Activated CD4-positive, CD25-positive, alpha-beta regulatory T cell treated with anti-CD3 and anti-CD28 coated beads, Interleukin-2, amount 50 U/mL, for 24 hours (primary cell): ENCODE data around the gene CACNG5.

Experiments
- ATAC-seq, 2 donors: fragments of 150-1000 bp; cut with Tn5 transposase; one replicate each; pipeline ENCODE4 v1.10.0; 2021; ENCODE audit warnings: mild to moderate bottlenecking in 1 of 2, moderate library complexity in 1 of 2

CACNG5 gene, protein sequence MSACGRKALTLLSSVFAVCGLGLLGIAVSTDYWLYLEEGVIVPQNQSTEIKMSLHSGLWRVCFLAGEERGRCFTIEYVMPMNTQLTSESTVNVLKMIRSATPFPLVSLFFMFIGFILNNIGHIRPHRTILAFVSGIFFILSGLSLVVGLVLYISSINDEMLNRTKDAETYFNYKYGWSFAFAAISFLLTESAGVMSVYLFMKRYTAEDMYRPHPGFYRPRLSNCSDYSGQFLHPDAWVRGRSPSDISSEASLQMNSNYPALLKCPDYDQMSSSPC

DNA sequence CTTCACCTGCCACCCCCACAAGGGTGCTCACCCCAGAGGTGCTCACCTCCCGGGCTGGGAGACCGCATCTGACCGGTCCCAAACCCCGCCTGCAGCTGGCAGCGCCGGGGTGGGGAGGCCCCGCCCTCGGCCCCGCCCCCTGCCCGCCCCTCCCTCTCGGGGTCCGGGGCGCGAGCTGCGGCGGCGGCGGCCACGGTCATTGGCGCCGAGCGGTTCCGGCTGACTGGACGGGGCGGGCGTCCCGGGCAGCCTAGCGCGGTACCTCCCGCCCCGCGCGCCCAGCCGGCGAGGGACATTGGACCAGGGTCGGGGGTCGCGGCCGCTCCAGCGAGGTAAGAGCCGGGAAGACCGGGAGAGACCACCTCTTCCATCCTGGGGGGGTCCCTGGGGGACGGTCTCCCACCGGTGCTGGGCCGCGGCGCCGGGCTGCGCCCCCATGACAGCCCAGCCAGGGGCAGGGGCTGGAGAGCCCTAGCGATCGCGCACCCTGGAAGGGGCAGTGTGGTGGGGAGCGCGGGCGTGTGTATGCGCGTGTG, at the start of gene CACNG5:
TSS of gene CACNG5 (plus strand) at position 199 of the 536 bp plus-strand sequence. CDS start 42,216 bp downstream, outside the sequence.
- ATAC-seq, result no peak

DNA sequence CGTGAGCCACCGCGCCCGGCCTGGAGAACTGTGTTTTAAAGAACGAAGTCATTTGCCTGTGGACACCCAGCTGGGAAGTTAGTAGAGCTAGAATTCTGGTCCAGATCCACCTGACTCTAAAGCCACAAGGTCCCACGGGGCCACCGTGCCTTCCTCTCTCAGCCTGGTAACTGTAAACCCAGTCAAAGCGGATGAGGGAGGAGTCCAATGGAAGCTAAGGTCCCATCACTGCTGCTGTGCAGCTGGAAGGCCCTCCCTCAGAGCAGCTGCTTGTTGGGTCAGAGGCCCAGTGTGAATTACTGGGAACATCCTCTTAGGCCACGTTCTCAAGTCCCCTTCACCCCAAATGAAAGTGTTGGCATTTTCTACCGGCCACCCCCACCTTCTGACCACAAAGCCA, 48.8 kb upstream of the CACNG5 start:
- no peak for ATAC-seq

DNA sequence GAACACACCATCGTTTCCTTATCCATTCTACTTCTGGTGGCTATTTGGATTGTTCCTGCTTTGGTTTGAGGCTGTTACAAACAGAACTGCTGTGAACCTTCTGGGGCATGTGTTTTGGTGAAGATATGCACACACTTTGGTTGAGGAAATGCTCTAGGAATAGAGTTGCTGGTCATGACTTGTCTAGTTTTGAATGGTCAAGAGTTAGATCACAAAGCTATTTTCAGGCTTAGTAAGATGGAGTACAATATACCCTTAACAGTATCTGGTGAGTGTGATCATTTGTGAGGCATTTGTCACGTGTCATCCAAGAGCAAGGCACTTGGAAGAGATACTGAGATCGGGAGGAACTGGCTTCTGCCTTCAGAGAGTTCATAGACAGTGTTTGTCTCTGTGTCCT, 47.0 kb upstream of the CACNG5 start:
- ATAC-seq, result no peak

DNA sequence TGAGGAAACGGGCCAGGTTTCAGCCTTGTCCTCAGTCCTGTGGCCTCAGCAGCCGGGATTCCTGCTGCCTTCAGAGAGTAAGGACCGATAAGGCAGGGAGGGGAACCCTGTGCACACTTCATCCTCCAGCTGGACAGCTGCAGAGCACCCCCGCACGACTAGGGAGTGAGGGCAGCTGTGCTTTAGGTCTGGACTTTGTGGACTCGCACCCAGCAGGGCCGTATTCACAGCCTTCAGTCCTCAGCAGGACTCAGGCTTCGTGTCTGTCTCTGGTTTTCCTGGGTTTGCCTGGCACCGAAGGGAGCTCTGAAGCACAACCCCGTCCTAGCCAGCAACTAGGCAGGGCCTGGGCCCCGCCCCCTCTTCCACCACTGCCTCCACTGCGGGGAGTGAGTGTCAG, 45.8 kb upstream of the CACNG5 start:
- no peak for ATAC-seq

DNA sequence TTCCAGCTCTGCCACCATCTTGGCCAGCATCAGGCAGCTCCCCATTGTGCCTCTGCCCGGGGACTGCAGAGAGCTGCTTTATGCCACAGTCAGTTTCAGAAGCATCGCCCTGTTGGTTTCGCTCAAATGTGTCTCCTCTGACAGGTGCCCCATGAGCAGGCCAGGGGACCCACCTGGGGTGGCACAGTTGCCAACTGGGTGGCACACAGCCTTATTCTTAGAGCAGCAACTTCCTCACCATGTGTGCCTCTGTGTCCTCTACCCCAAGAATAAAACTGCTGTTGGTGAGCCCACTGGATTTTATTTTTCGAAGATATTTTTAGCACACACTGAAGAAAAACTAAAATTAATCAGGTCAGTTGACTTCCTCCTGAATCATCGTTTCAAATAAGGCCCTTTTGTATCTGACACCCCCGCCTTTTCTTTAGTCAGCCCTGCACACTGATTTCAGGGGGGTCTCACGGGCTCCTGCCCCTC, 44.9 kb upstream of the CACNG5 start:
- ATAC-seq, result no peak

DNA sequence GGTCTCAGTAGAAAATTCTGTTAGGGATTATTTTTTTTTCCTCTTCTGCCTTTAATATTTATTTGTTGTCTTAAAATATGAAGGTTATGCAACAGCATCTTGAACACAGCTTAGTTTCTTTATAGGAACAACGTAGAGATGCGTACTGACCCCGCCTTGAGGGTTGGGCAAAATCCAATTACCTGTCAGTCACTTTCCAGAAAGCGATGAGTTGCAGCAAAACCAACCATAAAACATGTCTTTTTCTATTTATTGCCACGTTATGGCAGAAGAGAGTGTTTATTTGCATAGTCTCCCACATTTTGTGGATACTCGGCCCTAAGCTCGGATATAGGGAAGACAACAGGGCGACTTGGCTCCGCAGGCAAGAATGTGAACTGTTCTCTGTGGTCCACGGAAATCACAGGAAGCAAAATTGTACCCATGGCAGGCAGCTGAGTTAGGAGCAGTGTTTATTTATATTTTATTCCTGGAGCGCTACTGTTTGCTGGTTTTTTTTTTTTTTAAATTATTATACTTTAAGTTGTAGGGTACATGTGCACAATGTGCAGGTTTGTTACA, 44.3 kb upstream of the CACNG5 start:
- ATAC-seq, result no peak

DNA sequence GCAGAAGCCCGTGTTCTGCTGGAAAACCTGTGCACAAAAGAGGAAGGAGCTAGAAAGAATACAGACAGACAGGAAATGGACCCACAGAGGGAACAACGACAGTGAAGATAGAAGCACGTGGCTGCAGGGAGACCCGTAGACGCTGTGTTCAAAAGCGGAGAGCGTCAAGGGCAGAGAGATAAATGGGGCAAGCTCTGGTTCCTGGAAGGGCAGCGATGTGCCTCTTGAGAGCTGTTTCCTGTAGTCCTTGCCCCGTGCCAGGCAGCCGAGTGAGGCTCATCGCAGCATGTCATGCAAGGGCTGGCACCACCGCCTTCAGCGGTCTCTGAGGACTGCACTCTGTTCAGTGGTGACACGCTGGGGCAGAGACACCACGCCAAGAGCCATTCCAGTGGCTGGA, 43.6 kb upstream of the CACNG5 start:
- no peak for ATAC-seq

DNA sequence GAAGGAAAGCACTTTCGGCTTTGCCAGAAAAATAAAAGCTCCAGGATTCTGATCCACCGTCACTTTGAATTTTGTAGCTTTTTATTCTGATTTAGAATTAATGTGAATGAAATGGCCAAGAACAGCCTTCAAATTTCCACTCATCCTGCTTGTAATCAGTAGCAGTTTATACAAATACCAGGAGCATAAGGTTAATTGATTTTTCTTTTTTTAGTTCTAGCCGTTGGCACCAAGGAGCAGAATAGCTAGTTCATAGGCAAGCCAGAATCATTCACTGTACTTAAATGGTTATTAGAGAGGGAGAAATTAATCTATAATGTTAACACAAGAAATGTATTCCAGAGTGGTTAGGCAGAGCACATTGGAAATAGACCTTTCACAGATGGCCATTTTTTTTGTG, 41.1 kb upstream of the CACNG5 start:
- ATAC-seq, result no peak

DNA sequence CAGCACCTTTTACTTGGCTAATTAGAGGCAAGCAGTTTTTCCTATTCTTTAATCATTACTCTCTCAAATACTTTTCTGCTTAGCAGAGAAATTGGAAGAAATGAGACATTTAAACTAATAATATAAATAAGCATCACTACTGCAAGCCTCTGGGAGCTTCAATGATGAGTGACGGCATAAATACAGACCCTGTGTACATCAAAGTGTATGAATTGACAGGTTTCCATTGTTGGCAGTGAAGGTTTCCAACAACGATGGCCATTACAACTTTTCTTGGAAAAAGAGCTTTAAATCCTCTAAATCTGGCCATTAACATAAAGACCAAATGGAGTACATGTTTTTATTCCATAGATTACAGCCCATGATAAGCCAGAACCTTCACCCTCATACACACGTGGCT, 39.4 kb upstream of the CACNG5 start:
- ATAC-seq, result no peak

DNA sequence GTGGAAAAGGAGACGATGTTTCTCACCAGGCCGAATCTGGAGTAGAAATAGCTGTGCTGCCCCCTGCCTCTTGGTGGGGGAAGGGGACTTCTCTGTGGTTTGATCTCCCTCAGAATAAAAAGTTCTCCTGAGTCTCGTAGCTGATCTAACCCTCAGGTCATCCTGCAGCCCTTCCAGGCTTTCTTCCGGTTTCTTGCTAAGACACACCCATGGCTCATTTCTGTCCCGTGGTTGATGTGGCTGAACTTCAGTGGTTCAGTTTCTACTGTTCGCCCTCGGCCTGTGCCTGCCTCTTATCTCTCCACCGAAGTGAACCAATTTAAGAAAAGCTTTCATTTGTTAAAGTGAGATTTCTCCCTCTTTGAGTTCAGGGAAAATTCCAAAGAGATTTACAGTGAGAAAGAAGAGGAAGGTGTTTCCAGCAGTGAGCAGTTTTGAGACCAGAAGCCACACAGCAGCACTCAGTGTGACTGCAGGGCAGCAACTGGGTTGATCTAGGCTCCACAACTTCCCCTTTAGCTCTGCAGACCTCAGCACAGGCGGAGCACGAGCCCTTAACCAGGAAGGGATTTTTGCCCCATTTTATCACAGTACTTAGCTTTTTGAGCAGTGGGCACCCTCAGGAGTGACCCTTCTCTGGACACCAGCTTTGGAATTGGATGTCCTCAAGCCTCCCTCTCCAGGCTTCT, 34.9 kb upstream of the CACNG5 start:
- ATAC-seq, result no peak

DNA sequence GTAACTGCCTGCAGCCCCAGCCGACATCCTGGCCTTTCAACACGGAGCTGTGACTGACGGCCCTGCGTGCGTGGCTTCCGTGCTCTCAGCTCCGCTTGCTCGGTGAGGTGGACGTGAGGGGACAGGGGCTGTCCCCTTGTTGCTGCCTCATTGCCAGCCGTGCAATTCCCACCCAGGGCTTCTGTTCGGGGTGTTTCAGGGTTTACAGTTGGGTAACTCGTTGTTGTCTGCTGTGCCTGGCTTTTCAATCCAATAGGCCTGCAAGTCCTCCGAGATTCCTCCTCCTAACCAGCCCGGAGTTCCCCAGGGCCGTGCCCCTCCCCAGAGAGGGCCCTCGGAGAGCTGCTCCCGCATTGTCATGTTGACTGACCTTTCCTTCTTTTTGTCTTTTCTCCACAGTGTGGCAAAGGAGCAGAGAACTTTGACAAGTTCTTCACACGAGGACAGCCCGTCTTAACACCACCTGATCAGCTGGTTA, 31.4 kb upstream of the CACNG5 start:
- ATAC-seq, result no peak

DNA sequence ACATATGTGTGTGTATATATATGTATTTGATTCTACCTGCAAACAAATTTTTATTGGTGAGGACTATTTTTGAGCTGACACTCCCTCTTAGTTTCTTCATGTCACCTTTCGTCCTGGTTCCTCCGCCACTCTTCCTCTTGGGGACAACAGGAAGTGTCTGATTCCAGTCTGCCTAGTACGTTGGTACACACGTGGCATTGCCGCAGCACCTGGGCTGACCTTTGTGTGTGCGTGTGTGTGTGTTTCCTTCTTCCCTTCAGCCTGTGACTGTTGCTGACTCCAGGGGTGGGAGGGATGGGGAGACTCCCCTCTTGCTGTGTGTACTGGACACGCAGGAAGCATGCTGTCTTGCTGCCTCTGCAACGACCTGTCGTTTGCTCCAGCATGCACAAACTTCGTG, 29.4 kb upstream of the CACNG5 start:
- no peak for ATAC-seq

DNA sequence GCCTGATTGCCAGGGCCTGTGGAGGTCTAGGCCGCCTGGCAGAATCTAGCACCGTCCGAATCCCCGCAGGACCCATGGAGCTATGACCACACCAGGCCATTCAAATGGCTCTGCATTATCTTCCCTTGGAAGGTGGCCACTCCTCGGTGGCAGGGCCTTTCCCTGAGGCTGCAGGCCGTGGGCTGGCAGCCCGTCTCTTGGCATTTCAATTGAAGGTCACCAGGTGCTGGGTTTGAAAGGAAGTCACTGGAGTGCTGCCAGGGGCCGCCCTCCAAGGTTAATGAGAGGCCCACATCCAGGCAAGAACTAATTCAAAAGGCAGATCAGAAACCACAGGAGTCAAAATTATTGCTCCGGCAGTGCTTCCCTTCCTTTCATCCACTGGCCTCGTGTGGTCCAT, 27.7 kb upstream of the CACNG5 start:
- ATAC-seq, result no peak

DNA sequence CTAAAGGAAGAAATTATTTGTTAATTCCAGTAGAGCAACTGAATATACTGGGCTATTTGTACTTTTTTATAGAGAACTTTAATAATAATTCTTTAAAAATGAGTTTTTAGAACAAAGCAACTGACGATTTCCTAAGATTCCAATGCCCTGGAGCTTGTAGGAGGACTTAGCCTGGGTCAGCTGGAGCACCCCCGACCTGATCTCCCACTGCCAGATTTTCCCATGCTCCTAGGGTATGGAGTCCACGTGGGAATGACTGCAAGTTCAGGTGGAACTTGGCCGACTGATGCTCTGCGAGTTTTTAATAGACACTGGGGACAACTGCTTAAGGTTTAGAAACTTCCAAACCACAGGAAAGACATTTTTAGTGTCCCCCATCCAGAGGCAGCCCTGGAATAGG, 25.5 kb upstream of the CACNG5 start:
- no peak for ATAC-seq

DNA sequence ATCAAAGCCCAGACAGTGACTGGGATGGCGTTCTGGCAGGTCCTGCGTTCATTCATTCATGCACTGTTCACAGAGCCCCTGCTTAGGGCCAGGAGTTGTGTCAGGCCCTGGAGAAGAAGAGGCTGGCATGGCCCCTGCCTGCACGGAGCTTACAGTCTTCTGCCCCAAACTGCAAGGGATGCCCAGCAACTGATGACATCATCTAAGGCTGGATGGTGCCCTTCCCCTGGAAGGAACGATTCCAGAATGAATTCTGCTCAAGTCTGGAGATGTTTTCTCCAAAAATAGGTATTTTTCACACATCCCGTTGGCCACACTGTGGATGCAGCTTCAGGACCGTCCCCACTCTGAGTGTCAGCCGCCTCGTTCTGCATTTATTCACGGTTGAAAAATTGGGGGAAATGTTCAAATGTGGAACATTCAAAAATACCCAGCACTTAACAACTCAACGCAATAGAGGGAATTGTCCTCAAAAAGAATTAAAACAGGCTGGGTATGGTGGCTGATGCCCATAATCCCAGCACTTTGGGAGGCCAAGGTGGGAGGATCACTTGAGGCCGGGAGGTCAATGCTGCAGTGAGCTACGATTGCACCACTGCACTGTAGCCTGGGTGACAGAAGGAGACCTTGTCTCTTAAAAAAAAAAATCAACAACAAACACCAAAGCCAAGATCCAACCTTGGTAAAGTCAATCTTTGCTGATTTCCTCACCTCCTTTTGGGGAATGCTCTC, 23.8 kb upstream of the CACNG5 start:
- ATAC-seq, result no peak

DNA sequence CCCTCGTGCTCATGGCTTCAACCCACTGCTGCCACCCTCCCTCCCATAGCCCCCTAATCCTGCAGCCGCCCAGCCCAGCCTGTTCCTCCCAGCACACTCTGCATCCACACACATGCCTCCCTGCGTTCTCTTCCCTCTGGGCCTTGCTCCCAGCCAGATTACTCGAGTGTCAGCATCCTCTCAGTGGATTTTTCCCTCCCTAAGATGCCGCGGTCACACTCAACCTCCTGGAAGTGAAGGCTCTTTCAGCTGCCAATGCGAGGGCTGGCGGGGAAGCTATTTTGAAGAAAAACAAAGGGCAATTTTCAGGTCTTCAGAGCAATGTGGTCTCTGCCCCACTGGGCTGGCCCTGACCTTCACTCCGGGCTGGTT, 23.2 kb upstream of the CACNG5 start:
- no peak for ATAC-seq

DNA sequence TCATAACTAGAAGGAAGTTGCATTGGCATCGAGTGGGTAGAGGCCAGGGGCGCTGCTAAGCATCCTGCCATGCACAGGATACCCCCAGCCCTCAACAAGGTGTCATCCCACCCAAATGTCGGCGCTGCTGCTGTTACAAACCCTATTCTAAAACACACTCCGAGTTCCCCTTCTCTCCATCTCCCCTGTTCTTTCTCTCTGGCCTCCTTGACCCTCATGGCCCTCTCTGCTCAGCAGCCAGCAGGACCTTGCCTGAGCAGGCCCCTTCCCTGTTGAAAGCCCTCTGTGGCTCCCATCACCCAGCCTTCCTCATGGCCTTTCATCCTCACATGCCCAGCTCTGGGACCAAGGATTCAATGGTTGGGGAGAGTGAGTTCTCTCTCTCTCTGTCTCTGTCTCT, 22.3 kb upstream of the CACNG5 start:
- ATAC-seq, result no peak

DNA sequence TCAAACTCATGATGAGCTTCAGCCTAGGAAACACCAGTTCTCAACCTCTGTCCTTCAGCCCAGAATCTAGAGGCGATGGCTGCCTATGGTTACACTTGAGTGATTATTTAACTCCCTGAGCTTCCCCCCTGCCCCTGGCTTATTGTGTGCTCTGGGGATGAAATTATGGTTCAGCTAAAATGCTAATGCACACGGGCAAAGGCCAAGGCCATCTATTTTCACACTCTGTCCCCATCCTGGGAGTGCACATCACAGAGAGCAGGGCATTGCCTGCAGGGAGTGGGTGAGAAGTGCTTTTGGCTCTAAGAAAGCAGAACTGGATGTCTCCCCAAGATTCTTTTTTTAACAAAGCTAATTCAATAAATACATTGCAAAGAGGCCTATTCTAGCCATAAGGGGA, 21.6 kb upstream of the CACNG5 start:
- ATAC-seq, result no peak

DNA sequence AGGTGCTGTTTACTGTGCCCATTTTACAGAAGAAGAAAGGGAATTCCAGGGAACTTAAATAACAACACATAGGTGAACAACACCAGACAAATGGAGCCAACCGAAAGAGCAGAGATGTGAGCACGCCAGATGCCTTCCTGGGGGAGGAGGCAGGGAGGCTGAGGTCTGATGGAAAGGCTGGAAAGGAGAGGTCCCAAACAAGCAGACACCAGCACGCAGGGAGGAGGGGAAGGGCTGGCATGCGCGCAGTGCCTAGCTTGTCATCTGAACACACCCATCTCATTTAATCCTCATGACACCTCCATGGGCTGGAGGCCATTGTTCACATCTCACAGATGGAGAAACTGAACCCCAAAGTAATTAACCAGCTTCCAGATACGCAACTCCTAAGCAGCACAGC, 20.9 kb upstream of the CACNG5 start:
- ATAC-seq, result no peak

DNA sequence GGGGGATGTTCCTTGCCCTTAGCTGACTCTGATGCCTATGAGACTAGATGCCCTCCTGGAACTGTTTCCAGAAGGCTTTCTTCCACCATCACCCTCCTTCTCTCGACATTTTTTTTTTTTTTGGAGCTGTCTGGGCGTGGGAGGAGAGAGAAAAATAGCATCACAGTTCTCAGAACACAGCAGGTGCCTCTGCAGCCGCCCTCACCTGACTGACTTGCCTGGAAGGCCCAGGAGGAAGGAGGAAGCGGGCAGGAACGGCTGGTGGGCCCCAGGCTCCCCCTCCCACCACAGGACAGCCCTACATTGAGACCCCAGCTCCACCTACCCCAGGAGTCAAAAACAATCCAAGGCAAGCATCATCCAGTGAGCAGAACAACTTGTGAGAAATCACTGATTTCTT, 20.3 kb upstream of the CACNG5 start:
- ATAC-seq, result no peak

DNA sequence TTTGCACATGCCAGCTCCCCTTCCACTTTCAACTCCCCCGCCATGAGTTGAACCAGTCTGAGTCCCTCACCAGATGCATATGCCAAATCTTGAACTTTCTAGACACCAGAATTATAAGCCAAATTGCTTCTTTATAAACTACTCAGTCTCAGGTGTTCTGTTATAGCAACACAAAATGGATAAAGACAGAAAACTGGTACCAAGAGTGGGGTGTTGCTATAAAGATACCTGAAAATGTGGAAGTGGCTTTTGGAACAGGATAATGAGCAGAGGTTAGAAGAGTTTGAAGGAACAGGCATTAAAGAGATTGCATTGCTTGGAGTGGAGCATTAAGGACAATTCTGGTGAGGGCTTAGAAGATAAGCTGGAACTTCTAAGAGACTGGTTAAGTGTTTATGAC, 17.2 kb upstream of the CACNG5 start:
- ATAC-seq, result no peak

DNA sequence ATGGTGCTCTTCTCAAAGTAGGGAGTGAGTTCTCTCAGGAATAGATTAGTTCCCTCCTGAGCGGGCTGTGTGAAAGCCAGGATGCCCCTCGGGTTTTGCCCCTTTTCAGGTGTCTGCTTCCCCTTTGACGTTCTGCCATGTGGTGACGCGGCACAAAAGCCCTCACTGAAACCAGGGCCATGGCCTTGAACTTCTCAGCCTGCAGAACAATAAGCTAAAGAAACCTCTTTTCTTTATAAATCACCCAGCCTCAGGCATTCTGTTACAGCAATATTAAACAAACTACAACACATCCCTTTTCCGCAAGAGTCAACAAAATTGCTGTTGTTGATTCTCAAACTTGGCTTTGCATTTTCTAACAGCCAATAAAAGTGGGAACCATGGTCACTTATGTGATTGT, 15.5 kb upstream of the CACNG5 start:
- ATAC-seq, result no peak

DNA sequence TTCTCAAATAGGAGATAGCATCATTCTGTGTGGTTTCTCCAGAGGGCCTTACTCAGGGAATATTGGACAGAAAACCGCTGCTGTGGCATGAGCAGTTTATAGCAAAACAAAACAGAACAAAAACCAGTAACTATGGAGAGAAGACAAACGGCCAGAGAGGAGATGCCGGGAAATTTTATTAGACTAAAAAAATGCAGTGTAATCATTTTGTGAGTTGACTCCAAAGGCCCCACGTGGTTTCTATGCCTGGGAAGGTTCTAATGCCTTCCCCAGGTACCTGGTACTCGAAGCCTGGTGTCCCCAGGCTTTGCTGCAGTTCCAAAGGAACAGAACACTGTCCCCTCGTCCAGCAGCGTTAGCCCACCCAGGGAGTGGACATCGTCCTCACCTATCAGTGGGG, 12.9 kb upstream of the CACNG5 start:
- ATAC-seq, result no peak
